Mesenteric fat pad (tissue), 1 donor: ENCODE results near the gene TSPAN18. TPM values are rescaled to one million over a fixed set of nuclear protein-coding genes. Genes with fewer than 3 reads are reported as not detected.

Experiments used
- DNase-seq: peaks from one replicate; pipeline ENCODE4 v3.0.0-alpha.2; 2020; ENCODE audit warnings: low spot score
- total RNA-seq: library from RNA; stranded (reverse); fragmentation: NEBNext Ultra II Directional; extraction: Animal tissue kit (Norgen Biotek cat#: 25700); gene quantifications from one replicate; pipeline ENCODE4 v1.2.1, GENCODE V29; 2021
- donor health status: DM: yes; HTN: yes; CAD: no.

TSPAN18 gene
- total RNA-seq, 1 donor from 2014 or later = 14.2 TPM

- peak; percentile 28 for DNase-seq
Observed at GRCh38 chr11:44736791-44737190, 10.0 kb downstream of the TSPAN18 start.

- no peak for DNase-seq
Observed at GRCh38 chr11:44737245-44738085, 10.7 kb downstream of the TSPAN18 start.

- DNase-seq = no peak
Observed at GRCh38 chr11:44738791-44739190, 12.0 kb downstream of the TSPAN18 start.

GRCh38 chr11:44740967-44741366 is 14.2 kb downstream of the TSPAN18 start:
- DNase-seq = no peak

DNA sequence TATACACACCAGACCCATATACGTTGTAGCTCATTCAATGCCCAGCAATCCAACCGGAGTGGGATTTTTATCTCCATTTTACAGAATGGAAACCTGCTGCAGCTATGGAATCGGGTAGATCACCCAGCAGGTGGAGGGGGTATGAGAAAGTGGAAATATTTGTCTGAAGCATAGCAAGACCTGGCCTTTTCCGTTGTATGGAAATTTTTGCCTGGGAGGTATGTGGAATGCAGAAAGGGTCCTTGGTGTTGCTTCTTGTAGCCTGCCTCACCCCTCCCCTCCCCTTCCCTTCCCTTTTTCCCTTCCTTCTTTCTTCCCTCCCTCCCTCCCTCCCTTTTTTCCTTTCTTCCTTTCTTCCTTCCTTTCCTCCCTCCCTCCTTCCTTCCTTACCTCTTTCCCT is 15.2 kb downstream of the TSPAN18 start:
- DNase-seq = no peak

- no peak for DNase-seq
Observed at GRCh38 chr11:44742508-44743246, 15.9 kb downstream of the TSPAN18 start.

DNA sequence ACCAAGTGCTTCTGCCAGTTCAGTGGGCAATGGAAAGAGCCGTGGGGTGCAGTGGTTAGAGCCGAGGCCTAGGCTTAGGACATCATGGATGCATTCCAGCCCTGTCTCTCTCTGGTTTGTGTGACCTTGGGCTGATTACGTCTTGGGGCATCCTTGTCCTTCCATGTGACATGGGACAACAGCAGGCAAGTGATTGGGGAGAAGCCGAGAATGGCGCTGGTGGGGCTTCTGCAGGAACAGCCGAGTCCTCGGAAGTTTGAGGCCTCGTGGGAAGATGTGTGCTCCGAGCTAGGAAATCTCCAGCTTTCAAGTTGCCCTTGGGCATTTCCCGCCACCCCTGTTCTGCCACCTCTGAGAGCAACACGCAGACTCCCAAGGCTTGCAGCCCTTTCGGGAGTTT is 16.6 kb downstream of the TSPAN18 start:
- DNase-seq = peak; percentile 71

- peak; percentile 16 for DNase-seq
Observed at GRCh38 chr11:44743959-44744557, 17.3 kb downstream of the TSPAN18 start.

DNA sequence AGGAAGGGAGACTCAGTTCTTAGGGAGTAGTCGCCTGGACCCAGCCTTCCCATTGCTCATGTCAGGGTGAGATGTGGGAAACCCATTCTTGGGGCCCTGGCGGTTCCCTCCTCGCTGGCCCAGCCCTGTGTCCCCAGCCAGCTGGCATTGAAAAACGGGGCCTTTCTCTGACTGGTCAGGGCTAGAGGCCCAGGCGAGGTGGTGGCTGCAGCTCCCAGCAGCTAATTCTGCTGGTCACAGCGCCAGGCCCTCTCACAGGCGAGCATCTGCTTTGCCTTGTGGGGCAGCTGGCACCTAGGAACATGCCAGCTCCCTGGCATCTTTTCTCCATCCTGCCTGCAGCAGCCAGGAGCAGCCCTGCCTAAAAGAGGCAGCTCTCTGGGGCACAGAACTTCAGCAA is 20.1 kb downstream of the TSPAN18 start:
- peak; percentile 82 for DNase-seq

- DNase-seq = no peak
Observed at GRCh38 chr11:44747316-44747715, 20.6 kb downstream of the TSPAN18 start.

GRCh38 chr11:44747836-44748235 is 21.1 kb downstream of the TSPAN18 start:
- DNase-seq = peak; percentile 37

- DNase-seq = peak; percentile 20
Observed at GRCh38 chr11:44748606-44749005, 21.8 kb downstream of the TSPAN18 start.

- peak; percentile 24 for DNase-seq
Observed at GRCh38 chr11:44749189-44749588, 22.4 kb downstream of the TSPAN18 start.

- DNase-seq = peak; percentile 67
Observed at GRCh38 chr11:44750551-44751465, 24.0 kb downstream of the TSPAN18 start.

- no peak for DNase-seq
Observed at GRCh38 chr11:44752300-44752699, 25.5 kb downstream of the TSPAN18 start.

DNA sequence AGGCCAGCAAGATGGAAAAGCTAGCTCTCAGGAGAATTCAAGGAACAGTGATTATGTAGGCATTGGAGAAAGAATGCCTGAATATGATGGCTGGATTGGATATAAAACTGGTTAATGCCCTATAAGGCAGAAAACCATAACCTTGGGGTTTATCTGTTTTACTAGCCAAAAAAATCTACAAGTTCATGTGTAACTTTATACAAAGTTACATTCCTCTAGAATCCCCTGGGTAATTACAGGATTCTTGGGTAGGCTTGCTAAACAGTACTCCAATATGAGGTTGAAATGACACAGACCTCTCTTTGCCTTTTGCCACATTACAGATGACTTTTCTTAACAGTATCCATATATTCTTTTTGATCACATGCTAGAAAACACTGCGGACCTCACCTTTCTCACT is 26.0 kb downstream of the TSPAN18 start:
- no peak for DNase-seq

- peak; percentile 41 for DNase-seq
Observed at GRCh38 chr11:44753961-44754645, 27.3 kb downstream of the TSPAN18 start.

DNA sequence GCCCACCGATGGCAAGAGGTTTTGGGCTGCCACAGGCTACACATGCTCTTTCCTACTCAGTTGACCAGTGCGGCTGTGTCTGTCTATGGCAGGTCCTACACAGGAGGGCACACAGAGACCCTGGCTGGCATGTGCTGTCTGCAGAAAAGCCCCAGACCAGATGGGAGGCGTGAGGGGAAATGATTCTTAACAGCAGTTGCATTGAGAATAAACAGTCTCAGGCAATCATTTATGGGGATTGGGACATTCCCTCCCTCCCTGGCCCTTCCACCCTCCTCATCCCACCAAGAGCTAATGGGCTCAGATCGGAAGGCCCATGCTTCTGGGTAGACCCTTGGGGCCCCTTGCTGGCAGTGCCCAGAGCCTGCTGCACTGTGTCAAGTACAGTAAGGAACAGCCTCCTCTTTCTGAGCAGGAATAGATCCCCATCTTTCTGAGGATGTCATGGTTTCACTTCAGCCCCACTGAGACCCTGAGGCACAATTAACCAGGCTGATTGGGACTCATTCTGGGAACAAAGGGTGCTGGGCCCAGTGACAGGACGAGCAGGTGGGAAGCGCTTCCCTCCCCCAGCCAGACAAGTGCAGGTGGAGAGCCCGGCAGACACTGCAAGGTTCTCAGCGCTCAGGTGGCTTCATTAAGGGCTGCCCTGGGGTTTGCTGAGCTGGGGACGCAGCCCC is 28.3 kb downstream of the TSPAN18 start:
- DNase-seq = peak; percentile 75
